K562 (cell line): ENCODE data around the gene AHI1. TPM values are rescaled to one million over a fixed set of nuclear protein-coding genes. Genes with fewer than 3 reads are reported as not detected.

Source experiments
- ATAC-seq: fragments of 200-7000 bp; cut with Tn5 transposase; 3 replicates; pipeline ENCODE4 v1.9.1; 2020; ENCODE audit warnings: moderate library complexity
- BruUV-seq: library from RNA; stranded (reverse); fragments of 400-500 nt; replicated peaks from 2 replicates; lab custom pipeline; 2021; lab: Mats Ljungman, UMichigan
- CTCF ChIA-PET: fragments of 300-600 bp; formaldehyde crosslinking; extraction: SDS; loops from one replicate; lab custom pipeline; 2021; ENCODE audit warnings: low intra/inter-chr PET ratio; lab: Yijun Ruan, JAX
- POLR2A ChIA-PET: fragments of 300-600, 350-650 bp; sonication (Branson Sonifier 250); formaldehyde crosslinking; extraction: SDS; loops from one replicate; lab custom pipeline; 2021; ENCODE audit warnings: antibody characterized with exemption, inconsistent platforms; lab: Yijun Ruan, JAX
- DNase-seq, 4 experiments: peaks; one replicate each; pipeline versions ENCODE4 v3.0.0 to v3.0.0-alpha.2; 2011 to 2018; ENCODE audit warnings: low spot score in 3 of 4, mixed read lengths in 3 of 4; ENCODE audit errors: extremely low read depth in 1 of 4
- FAIRE-seq: peaks from 2 replicates; lab custom pipeline; 2011; peaks lifted over from hg19 to GRCh38; lab: Jason Lieb, UNC
- H2AFZ ChIP-seq: 2 replicates; pipeline ENCODE4 v1.6.0; 2011; ENCODE audit warnings: low read depth, low read length, control low read depth, inconsistent platforms
- H3K27ac ChIP-seq: fragments of 200-600 bp; 3 replicates; pipeline ENCODE4 v1.8.0; 2011; ENCODE audit warnings: low read depth, mild to moderate bottlenecking, control low read depth, inconsistent platforms, low read length, moderate library complexity, mixed read lengths; ENCODE audit errors: extremely low read depth
- H3K27me3 ChIP-seq, 2 experiments: fragments of 300-600 bp in 1 of 2; 2 replicates in 1 of 2; 3 replicates in 1 of 2; pipeline versions ENCODE4 v1.6.0 to v1.8.0; 2011; ENCODE audit warnings: inconsistent platforms in 2 of 2, low read length in 2 of 2, mild to moderate bottlenecking in 1 of 2, mixed read lengths in 1 of 2, moderate library complexity in 1 of 2; ENCODE audit not compliant: control insufficient read depth in 2 of 2, insufficient read depth in 2 of 2
- H3K36me3 ChIP-seq: fragments of 300-600 bp; 3 replicates; pipeline ENCODE4 v1.8.0; 2011; ENCODE audit warnings: mild to moderate bottlenecking, low read length, inconsistent platforms; ENCODE audit not compliant: control insufficient read depth, insufficient read depth
- H3K4me1 ChIP-seq, 2 experiments: fragments of 200-600 bp in 1 of 2; replicated peaks in 1 of 2; 2 replicates in 1 of 2; 3 replicates in 1 of 2; pipeline versions ENCODE4 v1.5.1 to v1.8.0; 2011; ENCODE audit warnings: inconsistent platforms in 2 of 2, low read length in 2 of 2, mild to moderate bottlenecking in 1 of 2, mixed read lengths in 1 of 2, moderate library complexity in 1 of 2; ENCODE audit not compliant: control insufficient read depth in 2 of 2, insufficient read depth in 2 of 2
- H3K4me2 ChIP-seq: 2 replicates; pipeline ENCODE4 v1.6.1; 2011; ENCODE audit warnings: low read length, control low read depth, inconsistent platforms, mixed read lengths; ENCODE audit not compliant: insufficient read depth
- H3K4me3 ChIP-seq: fragments of 200-600 bp; sonication (generic), shearing (Covaris generic); 2 replicates; pipeline ENCODE4 v1.5.1; 2016; ENCODE audit warnings: control low read depth, inconsistent platforms
- H3K79me2 ChIP-seq: fragments of 200-600 bp; 3 replicates; pipeline ENCODE4 v1.8.0; 2011; ENCODE audit warnings: low read length, inconsistent platforms; ENCODE audit not compliant: control insufficient read depth, insufficient read depth
- H3K9ac ChIP-seq, 2 experiments: 2 replicates each; pipeline versions ENCODE4 v1.6.0 to v1.6.1; 2011; ENCODE audit warnings: low read depth in 2 of 2, low read length in 2 of 2, control low read depth in 1 of 2, inconsistent platforms in 1 of 2, mild to moderate bottlenecking in 1 of 2, mixed read lengths in 1 of 2; ENCODE audit not compliant: insufficient read depth in 1 of 2
- H3K9me1 ChIP-seq: one replicate; pipeline ENCODE4 v1.6.0; 2011; ENCODE audit warnings: inconsistent platforms, mild to moderate bottlenecking, low read length, moderate library complexity; ENCODE audit not compliant: control insufficient read depth, insufficient read depth
- H3K9me3 ChIP-seq: replicated peaks from 2 replicates; pipeline ENCODE4 v1.5.1; 2011; ENCODE audit warnings: low read depth, low read length, inconsistent platforms; ENCODE audit not compliant: control insufficient read depth, insufficient read depth
- H4K20me1 ChIP-seq: replicated peaks from 2 replicates; pipeline ENCODE4 v1.6.1; 2011; ENCODE audit warnings: low read length, inconsistent platforms, mixed read lengths; ENCODE audit not compliant: control insufficient read depth, insufficient read depth
- BCLAF1 ChIP-seq, 2 experiments: fragments of 450-650 bp in 1 of 2; IDR thresholded peaks; 2 replicates each; pipeline ENCODE4 v1.6.1; 2011 to 2017; ENCODE audit warnings: low read depth in 2 of 2, antibody characterized with exemption in 1 of 2, borderline replicate concordance in 1 of 2, low read length in 1 of 2, mild to moderate bottlenecking in 1 of 2, mixed read lengths in 1 of 2; ENCODE audit not compliant: control insufficient read depth in 1 of 2
- C11orf30 ChIP-seq: fragments of 450-650 bp; IDR thresholded peaks from 2 replicates; pipeline ENCODE4 v1.6.1; 2016; ENCODE audit warnings: low read depth, mild to moderate bottlenecking
- GTF2E2 ChIP-seq: fragments of 200-800 bp; sonication (Bioruptor generic); IDR thresholded peaks from 2 replicates; pipeline ENCODE4 v1.6.1; 2016; ENCODE audit warnings: missing genetic modification characterization, missing compliant biosample characterization
- HDAC1 ChIP-seq, 2 experiments: fragments of 450-650 bp; IDR thresholded peaks; 2 replicates each; pipeline ENCODE4 v1.6.1; 2016 to 2017; ENCODE audit warnings: inconsistent platforms in 1 of 2, mild to moderate bottlenecking in 1 of 2, moderate library complexity in 1 of 2
- PHB2 ChIP-seq: fragments of 450-650 bp; IDR thresholded peaks from 2 replicates; pipeline ENCODE4 v1.6.1; 2017; ENCODE audit warnings: low read depth
- U2AF1 ChIP-seq: fragments of 200-400 bp; formaldehyde crosslinking; optimal IDR thresholded peaks from 2 replicates; pipeline ENCODE3; 2017; ENCODE audit warnings: mild to moderate bottlenecking, low read depth, low read length, moderate library complexity
- ZNF3 ChIP-seq: fragments of 250-450 bp; sonication (Bioruptor Pico); IDR thresholded peaks from 2 replicates; pipeline ENCODE4 v1.5.0; 2021; ENCODE audit warnings: mild to moderate bottlenecking, moderate library complexity
- ZNF395 ChIP-seq: fragments of 200-800 bp; sonication (Bioruptor generic); IDR thresholded peaks from 2 replicates; pipeline ENCODE4 v1.6.1; 2017; ENCODE audit warnings: missing genetic modification characterization, missing compliant biosample characterization
- ZSCAN29 ChIP-seq: fragments of 450-650 bp; IDR thresholded peaks from 2 replicates; pipeline ENCODE4 v1.6.1; 2017
- WGBS: fragments of 100-300 bp; shearing (Covaris generic); methylation state at CpG from one replicate; pipeline ENCODE4 v1.1.6; 2016; ENCODE audit warnings: low coverage, mixed read lengths; ENCODE audit not compliant: insufficient coverage; ENCODE audit errors: missing lambda C conversion rate; 5-methylcytosine and 5-hydroxymethylcytosine counted together
- in situ Hi-C: fragments of 300-500 bp; cut with MboI; formaldehyde crosslinking; loops from 4 replicates; pipeline ENCODE4 v1.15.0; 2018; ENCODE audit warnings: inconsistent platforms, mixed read lengths
- intact Hi-C: fragments of 100-400 bp; cut with micrococcal nuclease; formaldehyde crosslinking; loops from 2 replicates; pipeline ENCODE4 v1.14.2; 2022
- polyA plus RNA-seq, 8 experiments: library from polyadenylated mRNA; depleted of rRNA in 4 of 8; stranded (reverse) in 5 of 8; unstranded in 3 of 8; fragments of >200 nt; fragmentation: Nextera tagmentation in 2 of 8; fragmentation: Illumina TruSeq in 1 of 8; extraction: Ambion mirVana in 2 of 8; extraction: Trizol in 1 of 8; gene quantifications; 2 replicates each; pipeline versions ENCODE4 v1.2.1 to v1.2.3, GENCODE V29; 2011 to 2014; ENCODE audit warnings: inconsistent platforms in 1 of 8, missing spikeins in 1 of 8
- total RNA-seq, 7 experiments: library from RNA; depleted of rRNA in 6 of 7; stranded (reverse); fragments of >200 nt in 6 of 7; fragmentation: Illumina TruSeq in 2 of 7; extraction: Trizol in 2 of 7; gene quantifications; 2 replicates each; pipeline versions ENCODE4 v1.2.1 to v1.2.3, GENCODE V29; 2011 to 2021; ENCODE audit warnings: low replicate concordance in 1 of 7

AHI1 gene
- total and polyA plus RNA-seq, 9 of the 15 experiments (the other 6 are each of a cell fraction or from before 2014, with no cell fraction given): 24.7 to 54.9 (median 32.2) TPM

GRCh38 chr6:135306166-135306565, 191.4 kb downstream of the AHI1 start:
- Histone ChIP-seq H3K9ac (peak overlapping the region in 1 of 2 experiments; percentile 15; a peak in 1 of 4 replicates), H3K27me3 (no peaks in the 10 kb centered on the region), H3K9me1 (no peaks in the 10 kb centered on the region), H2AFZ (peak overlapping the region; percentile 56), H4K20me1 (no peaks in the 10 kb centered on the region), H3K27ac (peak overlapping the region; percentile 57), H3K4me3 (no peak overlapping the region), H3K4me2 (peak overlapping the region; percentile 24; the same call in 1 of the 2 replicates), H3K4me1 (peaks cover 16 to 49% of the 10 kb centered on the region in 2 experiments), H3K36me3 (peaks cover 10% of the 10 kb centered on the region; the same call in 2 of the 3 replicates), H3K9me3 (peaks cover 3% of the 10 kb centered on the region; the same call in 1 of the 2 replicates), H3K79me2 (no peaks in the 10 kb centered on the region)
- BruUV-seq: no TSS peak
- ChIA-PET CTCF (no interaction called here), POLR2A (interaction anchor here (1.2 kb wide), 1 partner anchor 16 kb away, joined by 5 read pairs; no protein-coding TSS in a partner anchor)
- in situ Hi-C loops: no loop called here
- DNase-seq (no peak), ATAC-seq (peak; percentile 58), FAIRE-seq (no peak)
- WGBS: 4% methylated on average over 2 of the region's 2 CpGs
- intact Hi-C loops: loop anchor here (1.0 to 5.0 kb wide), 2 partner anchors 17 to 116 kb away; no protein-coding TSS in a partner anchor
- TF ChIP-seq GTF2E2 (peak; percentile 18; the same call in 1 of the 2 replicates), C11orf30 (no peak), ZSCAN29 (no peak), HDAC1 (IDR thresholded peaks at IDR 0.05) (peak in 1 of 2 experiments; percentile 97; a peak in 2 of 4 replicates), BCLAF1 (IDR thresholded peaks at IDR 0.05; ENCODE audit: borderline replicate concordance in 1 of 2, control insufficient read depth in 1 of 2, low read depth in 2 of 2, low read length in 1 of 2) (no peak), ZNF3 (CRISPR knock-in tag) (no peak), ZNF395 (CRISPR knock-in tag) (0 out of 2 replicates have a peak, but pooled peaks have one; percentile 19), U2AF1 (no peak), PHB2 (no peak)
